Ammon's horn (tissue), 1 donor: ENCODE data around the gene CRIM1.

Source experiments
- DNase-seq: peaks from one replicate; pipeline ENCODE4 v3.0.0-alpha.2; 2016; ENCODE audit warnings: low spot score

The CRIM1 gene

GRCh38 chr2:36525245-36525644 lies 169.7 kb downstream of the CRIM1 start:
- no peak for DNase-seq

DNA sequence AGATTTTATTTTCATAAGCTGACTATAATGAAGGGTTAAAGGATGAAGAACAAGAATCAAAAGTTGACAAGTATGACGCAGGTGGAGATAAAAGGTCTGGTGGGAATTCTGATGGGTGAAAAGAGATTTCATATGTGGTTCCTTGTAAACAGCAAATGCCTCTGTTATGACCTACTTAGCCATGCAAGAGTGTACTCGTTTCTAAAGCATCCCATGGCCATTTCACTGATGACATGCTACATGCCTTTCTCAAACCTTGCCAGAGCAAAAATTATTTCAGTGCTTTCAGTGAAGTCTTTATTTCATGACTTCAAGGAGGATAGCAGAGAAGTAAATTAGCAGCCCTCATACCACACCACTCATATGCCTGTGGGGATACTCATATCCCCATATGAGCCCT lies 170.6 kb downstream of the CRIM1 start:
- no peak for DNase-seq

GRCh38 chr2:36528274-36528673 lies 172.7 kb downstream of the CRIM1 start:
- no peak for DNase-seq

DNA sequence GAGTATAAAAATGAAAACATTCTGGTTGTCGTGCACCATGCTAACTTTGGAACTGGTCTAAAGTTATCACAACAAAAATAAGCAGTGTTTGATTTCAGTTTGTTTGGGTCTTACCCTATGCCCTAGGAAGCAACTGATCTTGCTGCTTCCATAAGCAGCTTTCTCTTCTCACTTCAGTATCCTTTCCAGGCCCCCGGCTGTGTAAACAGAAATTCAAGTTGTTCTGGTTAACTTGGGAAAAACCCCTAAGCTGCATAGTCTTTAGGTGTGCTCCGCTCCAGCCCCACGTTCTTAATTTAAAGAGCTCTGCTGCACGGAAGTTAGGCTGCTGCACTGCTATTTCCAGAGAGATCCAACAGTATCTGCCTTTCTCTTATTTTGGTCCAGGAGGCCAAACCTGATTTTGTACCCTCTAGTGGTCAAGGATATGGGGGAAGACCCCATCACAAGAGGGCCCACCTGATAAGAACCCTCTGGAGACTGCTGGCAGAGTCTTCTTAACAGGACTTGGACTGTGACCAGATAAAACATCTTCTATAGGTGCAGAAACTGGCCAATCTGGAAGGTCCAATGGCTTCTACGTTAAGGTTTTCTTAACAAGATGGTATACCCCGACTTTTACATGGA lies 173.3 kb downstream of the CRIM1 start:
- no peak for DNase-seq

DNA sequence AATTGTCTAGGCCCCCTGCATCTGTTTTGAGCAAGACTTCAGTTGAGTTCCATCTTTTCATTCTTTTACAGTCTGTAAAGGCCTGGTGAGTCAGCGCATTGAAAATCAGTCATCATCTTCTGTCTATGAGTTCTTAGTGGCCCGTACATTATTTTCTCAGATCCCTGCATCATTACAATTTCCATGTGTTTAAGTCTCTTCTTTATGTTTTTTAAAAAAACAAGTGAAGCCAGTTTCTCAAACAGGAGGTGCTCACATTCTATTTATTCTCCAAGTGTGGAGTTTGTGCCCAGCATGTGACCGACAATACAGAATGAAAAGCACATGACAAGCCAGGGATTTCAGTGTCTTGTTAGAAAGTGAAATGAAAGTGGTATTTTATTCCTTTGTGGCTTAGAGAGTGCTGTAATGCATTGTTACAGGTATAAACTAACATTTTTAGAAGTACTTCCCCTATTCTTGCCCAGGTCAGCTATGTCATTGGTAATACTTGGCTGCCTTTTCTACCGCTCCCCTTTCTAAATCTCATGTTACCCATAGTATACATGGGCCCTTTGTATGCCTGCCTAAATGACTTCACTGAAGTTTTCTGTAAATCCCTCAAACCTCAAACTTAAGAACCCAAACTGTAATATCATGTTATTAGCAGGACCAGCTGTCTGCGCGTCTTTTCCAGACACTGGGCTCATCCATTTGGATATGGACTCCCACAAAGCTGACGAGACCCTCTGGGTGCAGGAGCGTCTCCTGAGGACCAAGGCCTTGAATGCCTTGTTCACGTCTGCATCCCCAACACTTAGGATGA lies 174.8 kb downstream of the CRIM1 start:
- no peak for DNase-seq

DNA sequence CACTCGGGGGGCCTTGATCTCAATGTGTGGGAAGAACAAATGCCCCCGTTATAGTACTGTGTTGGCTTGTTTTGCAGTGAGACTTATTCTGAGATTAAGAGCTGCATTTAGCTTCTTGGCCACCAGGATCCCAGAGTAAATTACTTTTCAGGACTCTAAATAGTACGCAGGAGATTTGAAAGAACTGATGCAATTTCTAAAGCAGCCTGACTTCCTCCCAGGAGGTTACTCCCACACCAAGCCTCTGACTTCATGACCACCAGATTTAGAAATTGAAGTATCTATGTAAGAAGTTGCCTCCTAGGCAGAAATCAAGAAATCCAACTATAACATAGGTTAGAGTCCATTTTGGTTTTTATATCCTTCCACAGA lies 175.4 kb downstream of the CRIM1 start:
- no peak for DNase-seq

DNA sequence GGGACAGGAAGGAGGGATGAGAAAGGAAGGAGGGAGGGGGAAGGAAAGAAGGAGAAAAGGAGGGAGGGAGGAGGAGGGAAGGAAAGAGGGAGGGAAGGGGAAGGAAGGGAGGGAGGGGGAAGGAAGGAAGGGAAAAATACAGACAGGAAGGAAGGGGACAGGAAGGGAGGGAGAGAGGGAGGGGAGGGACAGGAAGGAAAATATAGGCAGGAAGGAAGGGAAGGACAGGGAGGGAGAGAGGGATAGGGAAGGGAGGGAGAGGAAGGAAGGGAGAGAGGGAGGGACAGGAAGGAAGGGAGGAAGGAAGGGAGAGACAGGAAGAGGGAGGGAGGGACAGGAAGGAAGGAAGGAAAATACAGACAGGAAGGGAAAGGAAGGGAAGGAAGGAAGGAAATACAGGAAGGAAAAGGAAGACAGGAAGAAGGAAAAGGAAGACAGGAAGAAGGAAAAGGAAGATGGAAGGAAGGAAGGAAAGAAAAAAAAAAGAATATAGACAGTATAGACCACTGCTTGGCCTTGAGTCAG lies 178.8 kb downstream of the CRIM1 start:
- DNase-seq, result no peak

DNA sequence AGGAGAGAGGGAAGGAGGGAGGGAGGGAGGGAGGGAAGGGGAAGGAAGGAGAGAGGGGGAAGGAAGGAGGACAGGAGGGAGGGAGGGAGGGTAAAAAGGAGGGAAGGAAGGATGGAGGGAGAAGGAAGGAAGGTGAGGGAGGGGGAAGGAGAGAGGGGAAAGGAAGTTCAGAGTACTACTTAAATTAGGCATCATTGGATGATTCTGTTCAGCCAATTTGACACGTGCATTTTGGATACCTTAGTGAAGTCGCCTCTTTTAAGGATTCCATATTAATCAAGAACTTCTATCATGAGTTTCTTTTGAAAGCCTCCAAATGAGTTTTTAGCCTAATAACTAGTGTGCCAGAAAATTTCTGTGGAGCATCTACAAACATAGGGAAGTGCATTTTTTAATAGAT lies 179.5 kb downstream of the CRIM1 start:
- DNase-seq, result no peak

DNA sequence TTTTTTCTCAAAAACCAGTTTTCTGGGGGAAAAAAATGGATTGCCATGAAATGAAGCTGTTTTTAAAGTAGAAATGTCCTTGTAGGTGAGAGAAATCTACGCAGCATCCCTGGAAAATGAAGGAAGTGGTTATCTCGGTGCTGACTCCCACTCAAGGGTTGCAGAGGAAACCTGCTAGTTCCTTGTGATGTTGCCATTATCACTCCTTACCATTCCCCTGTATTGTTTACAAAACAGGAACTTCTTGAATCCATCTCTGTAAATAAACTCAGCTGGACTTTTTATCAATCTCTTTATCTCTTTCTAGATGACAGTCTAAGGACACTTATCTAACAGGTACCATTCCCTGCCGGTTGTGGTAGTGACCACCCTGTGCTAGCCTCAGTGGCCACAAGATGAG lies 181.2 kb downstream of the CRIM1 start:
- DNase-seq, result no peak

GRCh38 chr2:36538335-36538734 lies 182.8 kb downstream of the CRIM1 start:
- no peak for DNase-seq

DNA sequence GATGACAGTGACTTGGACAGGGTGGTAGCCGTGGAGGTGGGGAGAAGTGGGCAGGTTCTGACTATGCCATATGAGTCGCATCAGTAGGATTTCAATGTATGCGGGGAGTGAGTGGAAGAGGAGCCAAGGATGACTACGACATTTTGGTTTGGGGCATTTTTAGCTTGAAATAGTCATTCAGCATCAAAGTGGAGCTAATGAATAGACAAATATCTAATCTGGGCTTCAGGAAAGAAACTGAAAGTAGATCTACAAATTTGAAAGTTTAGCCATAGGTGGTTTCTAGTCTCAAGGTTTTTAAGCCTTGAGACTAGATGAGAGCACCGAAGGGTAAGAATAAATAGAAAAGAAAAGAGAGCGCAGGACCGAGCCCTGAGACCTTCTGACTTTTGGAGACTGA lies 184.1 kb downstream of the CRIM1 start:
- no peak for DNase-seq

DNA sequence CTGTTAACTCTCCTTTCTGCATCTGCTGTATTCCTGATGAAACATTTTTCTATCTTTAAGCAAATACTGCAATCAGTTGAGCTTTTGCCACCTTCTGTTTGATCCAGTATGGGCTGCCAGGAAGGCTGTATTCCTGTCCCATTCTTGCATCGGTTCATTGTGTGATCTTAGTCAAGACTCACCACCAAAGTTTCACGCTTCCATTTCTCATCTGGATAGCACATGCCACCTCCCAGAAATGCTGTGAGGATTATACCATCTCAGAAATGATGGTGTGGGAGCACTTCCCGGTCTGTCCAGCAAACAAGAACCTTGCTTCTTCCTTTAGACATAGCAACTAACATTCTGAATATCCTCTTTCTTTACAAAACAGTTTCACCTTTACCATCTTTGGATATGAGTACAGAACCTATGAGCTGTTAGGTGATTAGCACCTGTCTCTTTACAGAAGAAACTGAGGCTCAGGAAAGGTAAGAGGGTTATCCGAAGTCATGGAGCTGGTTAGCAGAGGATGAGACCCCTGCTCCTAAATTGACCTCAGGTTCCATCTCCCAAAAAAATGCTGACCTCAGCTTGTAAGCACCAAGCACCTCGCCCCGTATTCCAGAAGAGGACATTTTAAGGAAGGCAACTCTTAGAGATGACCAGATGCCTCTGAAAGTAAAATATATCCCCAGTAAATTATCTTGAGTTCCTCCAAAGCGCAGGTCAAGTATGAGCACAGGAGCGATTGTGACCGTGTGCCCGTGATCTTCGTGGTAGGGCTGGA lies 185.6 kb downstream of the CRIM1 start:
- no peak for DNase-seq

DNA sequence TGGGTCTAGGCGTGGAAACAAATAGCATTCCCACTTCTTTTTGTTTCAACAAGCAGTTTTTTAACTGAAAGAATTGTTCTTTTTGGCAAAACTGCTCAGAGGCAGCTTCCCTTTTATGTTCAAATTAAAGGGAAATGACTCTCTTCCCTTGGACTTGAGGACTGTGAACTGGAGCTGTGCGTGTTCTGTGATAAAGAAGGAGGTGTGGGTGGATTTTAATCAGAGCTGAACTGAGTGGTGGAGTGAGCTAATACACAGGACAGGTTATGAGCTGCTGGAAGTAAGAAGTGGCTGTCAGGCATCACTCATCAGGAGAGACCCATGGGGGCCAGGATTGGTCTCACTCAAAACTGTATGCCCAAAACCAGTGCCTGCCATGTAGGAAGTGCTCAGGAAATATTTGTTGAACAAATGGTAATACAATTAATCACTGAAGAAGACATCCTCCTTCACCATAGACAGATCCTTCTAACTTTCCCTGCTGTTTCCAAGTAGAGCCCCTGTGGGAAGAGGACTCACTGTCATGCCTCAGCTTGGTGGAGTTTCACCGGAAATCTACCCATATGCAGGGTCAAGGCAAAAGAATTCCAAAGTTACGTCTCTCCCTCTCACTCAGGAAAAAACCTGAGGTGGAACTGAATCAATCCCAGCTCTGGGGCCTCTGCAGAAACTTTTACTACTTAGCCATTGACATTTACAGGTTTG lies 186.5 kb downstream of the CRIM1 start:
- no peak for DNase-seq

GRCh38 chr2:36544638-36545338 lies 189.2 kb downstream of the CRIM1 start:
- no peak for DNase-seq

DNA sequence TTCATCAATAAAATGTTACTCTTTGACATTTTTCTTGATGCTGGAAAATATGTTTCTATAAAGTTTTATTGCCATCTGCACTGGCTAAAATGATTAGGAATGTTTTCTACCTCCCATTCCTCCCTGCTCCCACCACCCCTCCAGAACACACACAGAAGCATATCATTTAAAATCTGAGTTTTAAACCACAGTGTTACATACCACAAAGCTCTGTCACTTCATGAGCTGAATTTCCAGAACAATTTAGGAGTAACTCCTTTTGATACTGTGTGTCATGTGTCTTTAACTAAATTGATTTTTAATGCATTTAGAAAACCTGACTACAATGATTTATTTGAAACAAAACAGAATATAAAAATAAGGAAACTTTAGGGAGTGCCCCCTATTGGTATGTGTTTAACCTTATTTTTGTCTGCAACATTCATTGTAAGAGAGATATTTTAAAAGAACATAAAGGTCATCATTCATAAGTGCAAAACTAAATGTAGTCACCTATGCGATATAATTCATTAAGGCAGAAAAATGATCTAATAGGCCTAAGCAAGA lies 190.4 kb downstream of the CRIM1 start:
- no peak for DNase-seq

DNA sequence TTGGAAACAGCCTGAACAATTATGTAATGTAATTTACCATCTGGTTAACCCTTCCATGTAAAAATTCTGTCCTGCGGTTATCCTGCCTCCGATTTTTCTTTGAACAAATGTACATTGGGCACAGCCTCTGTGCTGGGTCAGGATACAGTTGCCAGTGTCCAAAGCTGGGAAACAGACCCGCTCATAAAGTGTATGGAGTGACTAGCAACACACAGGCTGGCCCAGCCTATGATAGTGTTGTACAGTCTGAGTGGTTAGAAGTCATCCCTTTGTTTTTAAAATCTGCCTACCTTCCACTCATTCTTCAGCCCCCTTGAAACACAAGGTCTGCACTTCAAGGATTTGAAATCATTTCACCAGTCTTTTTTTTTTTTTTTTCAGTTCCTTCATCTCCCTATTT lies 192.3 kb downstream of the CRIM1 start:
- DNase-seq, result no peak

DNA sequence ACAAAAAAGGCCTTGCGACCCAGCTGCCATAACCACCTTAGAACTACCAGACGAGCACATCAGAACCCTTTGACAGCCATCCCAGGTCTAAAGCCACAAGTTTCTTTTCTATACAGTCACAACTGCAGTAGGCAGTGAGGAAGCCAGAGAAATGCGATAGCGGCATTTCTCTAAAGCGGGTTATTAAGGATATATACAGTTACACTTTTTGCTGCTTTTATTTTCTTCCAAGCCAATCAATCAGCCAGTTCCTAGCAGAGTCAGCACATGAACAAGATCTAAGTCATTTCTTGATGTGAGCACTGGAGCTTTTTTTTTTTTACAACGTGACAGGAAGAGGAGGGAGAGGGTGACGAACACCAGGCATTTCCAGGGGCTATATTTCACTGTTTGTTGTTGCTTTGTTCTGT lies 193.6 kb downstream of the CRIM1 start:
- no peak for DNase-seq

- no peak for DNase-seq
These were observed 194.4 kb downstream of the CRIM1 start for GRCh38 chr2:36550006-36550405.

DNA sequence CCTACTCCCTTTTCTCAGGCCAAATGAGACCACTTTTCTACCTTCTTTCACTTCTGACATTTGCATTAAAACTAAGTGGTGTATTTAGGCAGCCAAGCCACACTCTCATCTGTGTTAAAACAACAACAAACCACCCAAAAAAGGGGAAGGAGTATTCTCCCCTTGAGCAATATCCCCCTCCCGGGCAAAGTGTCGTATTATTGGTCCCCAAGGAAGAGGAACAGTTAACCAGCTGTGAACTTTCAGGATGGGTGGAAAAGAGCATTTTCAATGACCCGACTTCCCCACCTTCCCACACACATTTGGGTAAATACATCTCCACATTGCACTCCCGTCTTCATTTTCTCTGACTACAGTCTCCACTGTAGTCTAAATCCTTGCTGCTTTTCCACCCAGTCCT lies 198.1 kb downstream of the CRIM1 start:
- DNase-seq, result no peak

GRCh38 chr2:36554531-36554930 lies 199.0 kb downstream of the CRIM1 start:
- DNase-seq, result no peak

- DNase-seq, result no peak
These were observed 200.2 kb downstream of the CRIM1 start for GRCh38 chr2:36555789-36556188.
